ENCODE results near the gene MRPS23. TPM values are rescaled to one million over a fixed set of nuclear protein-coding genes. Genes with fewer than 3 reads are reported as not detected.

MRPS23 gene
- total and polyA plus RNA-seq, 2 of the 13 experiments (the other 11 are each of a cell fraction or from before 2014, with no cell fraction given) = 63.2 to 181 TPM

DNA sequence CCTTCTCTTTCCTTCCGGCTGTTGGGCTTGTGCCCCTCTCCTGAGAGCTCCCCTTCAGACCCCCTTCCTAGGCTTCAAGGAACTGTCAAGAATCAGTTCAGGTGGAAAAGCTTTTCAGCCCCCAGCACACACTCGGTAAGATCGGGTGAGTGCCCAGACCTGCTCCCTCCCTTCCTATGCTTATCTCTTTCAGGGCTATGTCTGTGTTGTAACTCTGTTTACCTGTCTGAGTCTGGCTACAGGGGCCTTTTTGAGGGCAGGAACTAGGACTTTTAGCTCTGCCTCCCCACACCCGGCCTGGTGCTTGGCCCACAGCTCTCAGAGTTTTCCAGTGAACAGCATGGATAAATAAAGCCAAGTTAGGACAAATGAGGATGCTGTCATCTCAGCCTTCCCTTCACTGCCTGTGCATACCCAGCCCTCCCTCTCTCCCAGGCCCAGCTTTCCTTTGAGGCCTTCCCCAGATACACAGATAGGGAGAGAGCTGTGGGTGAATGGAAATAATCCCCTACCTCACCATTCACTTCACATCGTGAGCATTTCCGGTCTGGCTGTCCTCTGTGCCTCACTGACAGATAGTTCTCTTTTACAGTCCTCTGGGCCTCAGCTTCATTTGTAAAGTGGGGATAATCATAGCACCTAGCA lies 5.7 kb upstream of the MRPS23 start (continued):
- TF ChIP-seq, protein P1, sequence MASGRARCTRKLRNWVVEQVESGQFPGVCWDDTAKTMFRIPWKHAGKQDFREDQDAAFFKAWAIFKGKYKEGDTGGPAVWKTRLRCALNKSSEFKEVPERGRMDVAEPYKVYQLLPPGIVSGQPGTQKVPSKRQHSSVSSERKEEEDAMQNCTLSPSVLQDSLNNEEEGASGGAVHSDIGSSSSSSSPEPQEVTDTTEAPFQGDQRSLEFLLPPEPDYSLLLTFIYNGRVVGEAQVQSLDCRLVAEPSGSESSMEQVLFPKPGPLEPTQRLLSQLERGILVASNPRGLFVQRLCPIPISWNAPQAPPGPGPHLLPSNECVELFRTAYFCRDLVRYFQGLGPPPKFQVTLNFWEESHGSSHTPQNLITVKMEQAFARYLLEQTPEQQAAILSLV (CRISPR knock-in tag; IDR thresholded peaks at IDR 0.05; ENCODE audit: borderline replicate concordance) = no peak
- TF ChIP-seq TFAP4 (IDR thresholded peaks at IDR 0.05; ENCODE audit: borderline replicate concordance, low read depth) (no peak), ZNF580 (CRISPR knock-in tag; IDR thresholded peaks at IDR 0.05; ENCODE audit: borderline replicate concordance, low read depth) (peak; percentile 24; the same call in 1 of the 2 replicates), ZNF589 (CRISPR knock-in tag; conservative IDR thresholded peaks at IDR 0.05) (no peak), ZNF562 (CRISPR knock-in tag; IDR thresholded peaks at IDR 0.05; ENCODE audit: borderline replicate concordance) (no peak), ZNF33A (CRISPR knock-in tag; IDR thresholded peaks at IDR 0.05; ENCODE audit: borderline replicate concordance) (no peak), POGZ (CRISPR knock-in tag; IDR thresholded peaks at IDR 0.05) (peak; percentile 19; the same call in 1 of the 2 replicates), POLR2AphosphoS5 (IDR thresholded peaks at IDR 0.05; ENCODE audit: low read depth, low read length) (no peak; the same call in 1 of the 2 replicates), ZNF720 (CRISPR knock-in tag; IDR thresholded peaks at IDR 0.05) (no peak), EP300 (IDR thresholded peaks at IDR 0.05; ENCODE audit: low read depth in 2 of 2, low read length in 2 of 2) (peak in 1 of 2 experiments; percentile 92; a peak in 2 of 4 replicates), EP300 (CRISPR knock-in tag; IDR thresholded peaks at IDR 0.05; ENCODE audit: borderline replicate concordance) (peak; percentile 77), BCL6 (CRISPR knock-in tag; IDR thresholded peaks at IDR 0.05) (peak; percentile 94), ZNF687 (CRISPR knock-in tag; IDR thresholded peaks at IDR 0.05) (peak; percentile 49; the same call in 1 of the 2 replicates), ZNF3 (CRISPR knock-in tag; IDR thresholded peaks at IDR 0.05) (no peak), MAFK (conservative IDR thresholded peaks at IDR 0.05 in 1 of 2, IDR thresholded peaks at IDR 0.05 in 1 of 2; ENCODE audit: low read length in 2 of 2) (no peak), KDM2A (CRISPR knock-in tag; IDR thresholded peaks at IDR 0.05; ENCODE audit: borderline replicate concordance, low read depth) (no peak; the same call in 1 of the 2 replicates)
- TF ChIP-seq, protein P2, sequence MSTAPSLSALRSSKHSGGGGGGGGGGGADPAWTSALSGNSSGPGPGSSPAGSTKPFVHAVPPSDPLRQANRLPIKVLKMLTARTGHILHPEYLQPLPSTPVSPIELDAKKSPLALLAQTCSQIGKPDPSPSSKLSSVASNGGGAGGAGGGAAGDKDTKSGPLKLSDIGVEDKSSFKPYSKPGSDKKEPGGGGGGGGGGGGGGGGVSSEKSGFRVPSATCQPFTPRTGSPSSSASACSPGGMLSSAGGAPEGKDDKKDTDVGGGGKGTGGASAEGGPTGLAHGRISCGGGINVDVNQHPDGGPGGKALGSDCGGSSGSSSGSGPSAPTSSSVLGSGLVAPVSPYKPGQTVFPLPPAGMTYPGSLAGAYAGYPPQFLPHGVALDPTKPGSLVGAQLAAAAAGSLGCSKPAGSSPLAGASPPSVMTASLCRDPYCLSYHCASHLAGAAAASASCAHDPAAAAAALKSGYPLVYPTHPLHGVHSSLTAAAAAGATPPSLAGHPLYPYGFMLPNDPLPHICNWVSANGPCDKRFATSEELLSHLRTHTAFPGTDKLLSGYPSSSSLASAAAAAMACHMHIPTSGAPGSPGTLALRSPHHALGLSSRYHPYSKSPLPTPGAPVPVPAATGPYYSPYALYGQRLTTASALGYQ (CRISPR knock-in tag; IDR thresholded peaks at IDR 0.05) = peak; percentile 78
- TF ChIP-seq, protein P3, sequence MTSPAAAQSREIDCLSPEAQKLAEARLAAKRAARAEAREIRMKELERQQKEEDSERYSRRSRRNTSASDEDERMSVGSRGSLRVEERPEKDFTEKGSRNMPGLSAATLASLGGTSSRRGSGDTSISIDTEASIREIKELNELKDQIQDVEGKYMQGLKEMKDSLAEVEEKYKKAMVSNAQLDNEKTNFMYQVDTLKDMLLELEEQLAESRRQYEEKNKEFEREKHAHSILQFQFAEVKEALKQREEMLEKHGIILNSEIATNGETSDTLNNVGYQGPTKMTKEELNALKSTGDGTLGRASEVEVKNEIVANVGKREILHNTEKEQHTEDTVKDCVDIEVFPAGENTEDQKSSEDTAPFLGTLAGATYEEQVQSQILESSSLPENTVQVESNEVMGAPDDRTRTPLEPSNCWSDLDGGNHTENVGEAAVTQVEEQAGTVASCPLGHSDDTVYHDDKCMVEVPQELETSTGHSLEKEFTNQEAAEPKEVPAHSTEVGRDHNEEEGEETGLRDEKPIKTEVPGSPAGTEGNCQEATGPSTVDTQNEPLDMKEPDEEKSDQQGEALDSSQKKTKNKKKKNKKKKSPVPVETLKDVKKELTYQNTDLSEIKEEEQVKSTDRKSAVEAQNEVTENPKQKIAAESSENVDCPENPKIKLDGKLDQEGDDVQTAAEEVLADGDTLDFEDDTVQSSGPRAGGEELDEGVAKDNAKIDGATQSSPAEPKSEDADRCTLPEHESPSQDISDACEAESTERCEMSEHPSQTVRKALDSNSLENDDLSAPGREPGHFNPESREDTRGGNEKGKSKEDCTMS (CRISPR knock-in tag; conservative IDR thresholded peaks at IDR 0.05) = no peak

Data from HepG2 (cell line).